GM18909 (cell line): ENCODE results near the gene SCARF2.
"Not testable (repeated sequence)": the region's sequence is repeated elsewhere in the genome, so short reads cannot be mapped to it uniquely, and the experiment has no call there.

ENCODE experiments used
- ATAC-seq: cut with Tn5 transposase; IDR thresholded peaks from one replicate; pipeline ENCODE4 v1.9.1; 2021; ENCODE audit warnings: mild to moderate bottlenecking; ENCODE audit not compliant: unreplicated experiment, poor library complexity

The SCARF2 gene

GRCh38 chr22:20429254-20430100 lies 8.1 kb downstream of the SCARF2 start:
- no peak for ATAC-seq

- ATAC-seq: no peak
These were observed 8.9 kb downstream of the SCARF2 start for GRCh38 chr22:20428496-20429253.

- ATAC-seq: no peak
These were observed 9.6 kb downstream of the SCARF2 start for GRCh38 chr22:20427945-20428417.

GRCh38 chr22:20427104-20427944 lies 10.3 kb downstream of the SCARF2 start:
- ATAC-seq: no peak

GRCh38 chr22:20426259-20426615 lies 11.4 kb downstream of the SCARF2 start:
- no peak for ATAC-seq

GRCh38 chr22:20425566-20426258 lies 11.9 kb downstream of the SCARF2 start:
- ATAC-seq: no peak

- no peak for ATAC-seq
These were observed 12.6 kb downstream of the SCARF2 start for GRCh38 chr22:20424932-20425565.

- ATAC-seq: no peak
These were observed 13.1 kb downstream of the SCARF2 start for GRCh38 chr22:20424568-20424931.

GRCh38 chr22:20423906-20424551 lies 13.6 kb downstream of the SCARF2 start:
- ATAC-seq: no peak

GRCh38 chr22:20423008-20423905 lies 14.4 kb downstream of the SCARF2 start:
- ATAC-seq: no peak

GRCh38 chr22:20422271-20423007 lies 15.2 kb downstream of the SCARF2 start:
- ATAC-seq: no peak

GRCh38 chr22:20421507-20421874 lies 16.1 kb downstream of the SCARF2 start:
- no peak for ATAC-seq

- no peak for ATAC-seq
These were observed 17.3 kb downstream of the SCARF2 start for GRCh38 chr22:20420157-20420842.

- ATAC-seq: no peak
These were observed 18.0 kb downstream of the SCARF2 start for GRCh38 chr22:20419664-20419951.

- no peak for ATAC-seq
These were observed 19.3 kb downstream of the SCARF2 start for GRCh38 chr22:20418211-20418788.

GRCh38 chr22:20415699-20416098 lies 21.9 kb downstream of the SCARF2 start:
- not testable (repeated sequence) for ATAC-seq

GRCh38 chr22:20415241-20415640 lies 22.4 kb downstream of the SCARF2 start:
- not testable (repeated sequence) for ATAC-seq
